ENCODE measurements around the gene DNAAF1. TPM values are rescaled to one million over a fixed set of nuclear protein-coding genes. Genes with fewer than 3 reads are reported as not detected.

The DNAAF1 gene
- total and polyA plus RNA-seq, 11 donors, result 0.15 to 0.38 (median 0.25) TPM; not detected in 6

GRCh38 chr16:84191466-84191865 lies 46.4 kb downstream of the DNAAF1 start:
- Histone ChIP-seq H3K27me3 (peaks cover 0 to 10% (median 0%) of the 10 kb centered on the region in 9 donors), H3K4me3 (no peak overlapping the region), H3K4me1 (peaks cover 0 to 9% (median 0%) of the 10 kb centered on the region in 12 donors), H3K27ac (no peak overlapping the region), H3K36me3 (no peaks in the 10 kb centered on the region), H3K9me3 (no peaks in the 10 kb centered on the region)
- DNase-seq (no peak), ATAC-seq (no peak)
- intact Hi-C loops (cut with DNase I), result loop anchor here in 1 of 10 donors (10.0 kb wide), 1 partner anchor 293 kb away; no protein-coding TSS in a partner anchor
- WGBS, 4 donors, result 93 to 97% (median 94%) methylated on average over 3 to 16 of the region's 16 CpGs
- no peak for TF ChIP-seq POLR2A (IDR thresholded peaks at IDR 0.05)
- TF ChIP-seq, protein P1, sequence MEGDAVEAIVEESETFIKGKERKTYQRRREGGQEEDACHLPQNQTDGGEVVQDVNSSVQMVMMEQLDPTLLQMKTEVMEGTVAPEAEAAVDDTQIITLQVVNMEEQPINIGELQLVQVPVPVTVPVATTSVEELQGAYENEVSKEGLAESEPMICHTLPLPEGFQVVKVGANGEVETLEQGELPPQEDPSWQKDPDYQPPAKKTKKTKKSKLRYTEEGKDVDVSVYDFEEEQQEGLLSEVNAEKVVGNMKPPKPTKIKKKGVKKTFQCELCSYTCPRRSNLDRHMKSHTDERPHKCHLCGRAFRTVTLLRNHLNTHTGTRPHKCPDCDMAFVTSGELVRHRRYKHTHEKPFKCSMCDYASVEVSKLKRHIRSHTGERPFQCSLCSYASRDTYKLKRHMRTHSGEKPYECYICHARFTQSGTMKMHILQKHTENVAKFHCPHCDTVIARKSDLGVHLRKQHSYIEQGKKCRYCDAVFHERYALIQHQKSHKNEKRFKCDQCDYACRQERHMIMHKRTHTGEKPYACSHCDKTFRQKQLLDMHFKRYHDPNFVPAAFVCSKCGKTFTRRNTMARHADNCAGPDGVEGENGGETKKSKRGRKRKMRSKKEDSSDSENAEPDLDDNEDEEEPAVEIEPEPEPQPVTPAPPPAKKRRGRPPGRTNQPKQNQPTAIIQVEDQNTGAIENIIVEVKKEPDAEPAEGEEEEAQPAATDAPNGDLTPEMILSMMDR (IDR thresholded peaks at IDR 0.05), result no peak

- TF ChIP-seq, protein P1 (IDR thresholded peaks at IDR 0.05), result no peak
- no peak for TF ChIP-seq POLR2A (IDR thresholded peaks at IDR 0.05)
- DNase-seq, result no peak
- Histone ChIP-seq H3K4me3 (no peak overlapping the region), H3K4me1 (peaks cover 0 to 9% (median 0%) of the 10 kb centered on the region in 12 donors), H3K27me3 (peaks cover 0 to 10% (median 0%) of the 10 kb centered on the region in 9 donors), H3K36me3 (no peaks in the 10 kb centered on the region), H3K27ac (no peak overlapping the region), H3K9me3 (no peaks in the 10 kb centered on the region)
- ATAC-seq, result no peak
- WGBS, 4 donors, result 75 to 88% (median 81%) methylated on average over 7 of the region's 7 CpGs
- intact Hi-C loops (cut with DNase I), result loop anchor here in 1 of 10 donors (10.0 kb wide), 1 partner anchor 291 kb away; no protein-coding TSS in a partner anchor
Observed at GRCh38 chr16:84193480-84193879, 48.4 kb downstream of the DNAAF1 start.

DNA sequence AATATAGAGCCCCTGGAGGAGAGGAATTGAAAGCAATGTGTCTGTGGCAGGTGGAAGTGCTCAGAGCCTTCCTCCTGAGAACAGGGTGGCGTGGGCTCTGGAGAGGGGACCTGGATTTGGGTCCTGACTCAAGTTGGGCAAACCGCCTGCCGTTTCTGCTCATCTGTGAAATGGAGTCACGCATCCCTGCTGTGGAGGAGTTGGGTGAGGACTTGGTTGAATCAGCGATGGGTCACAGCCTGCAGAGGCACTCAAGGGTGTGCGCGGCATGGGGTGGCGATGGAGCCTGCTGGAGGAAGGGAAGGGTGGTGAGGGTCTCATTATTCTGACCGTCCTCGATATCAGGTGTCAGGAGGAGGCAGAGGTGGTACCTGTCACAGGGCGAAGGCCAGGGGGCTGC lies 48.9 kb downstream of the DNAAF1 start:
- ATAC-seq (no peak), DNase-seq (no peak)
- WGBS, 4 donors, result 79 to 86% (median 83%) methylated on average over 11 of the region's 11 CpGs
- Histone ChIP-seq H3K9me3 (no peaks in the 10 kb centered on the region), H3K4me1 (peaks cover 0 to 9% (median 0%) of the 10 kb centered on the region in 12 donors), H3K27ac (no peak overlapping the region), H3K36me3 (no peaks in the 10 kb centered on the region), H3K4me3 (peak overlapping the region in 1 of 12 donors; percentile 8), H3K27me3 (peaks cover 0 to 10% (median 0%) of the 10 kb centered on the region in 9 donors)
- TF ChIP-seq, protein P1 (IDR thresholded peaks at IDR 0.05), result no peak
- no peak for TF ChIP-seq POLR2A (IDR thresholded peaks at IDR 0.05)
- intact Hi-C loops (cut with DNase I), result loop anchor here in 1 of 10 donors (10.0 kb wide), 1 partner anchor 291 kb away; no protein-coding TSS in a partner anchor

GRCh38 chr16:84194470-84195200 lies 49.5 kb downstream of the DNAAF1 start:
- H3K4me1 ChIP-seq, result peaks cover 0 to 14% (median 0%) of the 10 kb centered on the region in 12 donors
- H3K27ac ChIP-seq, result no peak overlapping the region
- 59 to 68% (median 63%) methylated on average over 32 to 34 of the region's 34 CpGs for WGBS, 4 donors
- H3K27me3 ChIP-seq, result peaks cover 0 to 10% (median 0%) of the 10 kb centered on the region in 9 donors
- H3K36me3 ChIP-seq, result no peaks in the 10 kb centered on the region
- TF ChIP-seq, protein P1 (IDR thresholded peaks at IDR 0.05), result no peak
- no peak for TF ChIP-seq POLR2A (IDR thresholded peaks at IDR 0.05)
- peak overlapping the region in 1 of 12 donors; percentile 8 for H3K4me3 ChIP-seq
- peak in 1 of 4 donors; percentile 38 for ATAC-seq
- no peaks in the 10 kb centered on the region for H3K9me3 ChIP-seq
- DNase-seq, result no peak
- intact Hi-C loops (cut with DNase I), result loop anchor here in 1 of 10 donors (10.0 kb wide), 1 partner anchor 290 kb away; no protein-coding TSS in a partner anchor

All from heart left ventricle (tissue), 16 donors.